Measurements from ENCODE around the gene UBD.

The UBD gene

DNA sequence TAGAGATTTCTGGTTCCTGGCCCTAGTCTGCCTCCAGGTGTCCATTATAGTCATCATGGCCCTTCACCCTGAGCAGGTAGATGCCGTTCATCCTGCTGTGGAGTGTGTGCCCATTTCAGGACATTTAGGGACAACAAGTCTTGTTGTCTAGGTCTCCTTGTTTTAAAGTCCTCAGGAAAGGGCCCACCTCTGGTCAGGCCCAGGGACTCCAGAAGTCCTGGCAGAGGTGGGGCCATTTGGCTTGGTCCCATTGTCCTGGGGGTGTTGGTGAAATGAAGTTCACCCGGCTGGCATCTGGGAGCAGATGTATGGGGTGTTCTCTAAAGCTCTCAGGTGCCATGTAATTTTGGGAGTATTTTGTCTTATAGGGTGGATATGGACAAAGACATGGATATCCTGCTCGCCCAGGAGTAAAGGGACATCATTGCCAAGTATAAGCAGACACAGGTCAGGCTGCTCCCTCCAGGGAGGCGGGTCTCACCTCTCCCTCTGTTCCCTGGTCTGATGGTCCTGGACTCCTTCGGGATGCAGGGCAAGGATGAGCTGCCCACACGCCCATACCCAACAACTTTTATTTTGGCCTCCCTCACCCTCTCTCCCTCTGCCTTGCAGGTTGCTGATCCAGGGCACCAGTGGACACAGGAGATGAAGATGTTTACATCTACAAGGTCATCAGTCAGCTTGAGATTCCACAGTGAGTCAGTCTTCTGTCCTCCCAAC is 40.1 kb downstream of the UBD start:
- Histone ChIP-seq H3K4me3 (ENCODE audit: insufficient read depth, low read length, poor library complexity, severe bottlenecking) (no peak overlapping the region), H3F3A (ENCODE audit: insufficient read depth) (no peaks in the 10 kb centered on the region), H3K9me2 (replicated peaks; ENCODE audit: insufficient read depth, low read length) (no peaks in the 10 kb centered on the region), H3K27me3 (ENCODE audit: low read length) (no peaks in the 10 kb centered on the region), H3K9me3 (ENCODE audit: insufficient read depth, low read length) (peaks cover 6% of the 10 kb centered on the region; the same call in 1 of the 2 replicates), H3K4me2 (ENCODE audit: low read depth, low read length, poor library complexity, severe bottlenecking) (no peak overlapping the region), H3K27ac (ENCODE audit: low read depth, low read length) (no peak overlapping the region), H3K9ac (ENCODE audit: low read length) (no peak overlapping the region), H4K20me1 (ENCODE audit: low read depth, low read length) (no peaks in the 10 kb centered on the region), H3K36me3 (ENCODE audit: low read length) (no peaks in the 10 kb centered on the region), H3K79me2 (ENCODE audit: insufficient read depth, low read length) (no peaks in the 10 kb centered on the region), H2AFZ (ENCODE audit: low read depth, low read length, severe bottlenecking) (no peak overlapping the region)
- TF ChIP-seq, protein P1, sequence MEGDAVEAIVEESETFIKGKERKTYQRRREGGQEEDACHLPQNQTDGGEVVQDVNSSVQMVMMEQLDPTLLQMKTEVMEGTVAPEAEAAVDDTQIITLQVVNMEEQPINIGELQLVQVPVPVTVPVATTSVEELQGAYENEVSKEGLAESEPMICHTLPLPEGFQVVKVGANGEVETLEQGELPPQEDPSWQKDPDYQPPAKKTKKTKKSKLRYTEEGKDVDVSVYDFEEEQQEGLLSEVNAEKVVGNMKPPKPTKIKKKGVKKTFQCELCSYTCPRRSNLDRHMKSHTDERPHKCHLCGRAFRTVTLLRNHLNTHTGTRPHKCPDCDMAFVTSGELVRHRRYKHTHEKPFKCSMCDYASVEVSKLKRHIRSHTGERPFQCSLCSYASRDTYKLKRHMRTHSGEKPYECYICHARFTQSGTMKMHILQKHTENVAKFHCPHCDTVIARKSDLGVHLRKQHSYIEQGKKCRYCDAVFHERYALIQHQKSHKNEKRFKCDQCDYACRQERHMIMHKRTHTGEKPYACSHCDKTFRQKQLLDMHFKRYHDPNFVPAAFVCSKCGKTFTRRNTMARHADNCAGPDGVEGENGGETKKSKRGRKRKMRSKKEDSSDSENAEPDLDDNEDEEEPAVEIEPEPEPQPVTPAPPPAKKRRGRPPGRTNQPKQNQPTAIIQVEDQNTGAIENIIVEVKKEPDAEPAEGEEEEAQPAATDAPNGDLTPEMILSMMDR (IDR thresholded peaks at IDR 0.05; ENCODE audit: insufficient read depth, low read length, poor library complexity, severe bottlenecking): no peak

DNA sequence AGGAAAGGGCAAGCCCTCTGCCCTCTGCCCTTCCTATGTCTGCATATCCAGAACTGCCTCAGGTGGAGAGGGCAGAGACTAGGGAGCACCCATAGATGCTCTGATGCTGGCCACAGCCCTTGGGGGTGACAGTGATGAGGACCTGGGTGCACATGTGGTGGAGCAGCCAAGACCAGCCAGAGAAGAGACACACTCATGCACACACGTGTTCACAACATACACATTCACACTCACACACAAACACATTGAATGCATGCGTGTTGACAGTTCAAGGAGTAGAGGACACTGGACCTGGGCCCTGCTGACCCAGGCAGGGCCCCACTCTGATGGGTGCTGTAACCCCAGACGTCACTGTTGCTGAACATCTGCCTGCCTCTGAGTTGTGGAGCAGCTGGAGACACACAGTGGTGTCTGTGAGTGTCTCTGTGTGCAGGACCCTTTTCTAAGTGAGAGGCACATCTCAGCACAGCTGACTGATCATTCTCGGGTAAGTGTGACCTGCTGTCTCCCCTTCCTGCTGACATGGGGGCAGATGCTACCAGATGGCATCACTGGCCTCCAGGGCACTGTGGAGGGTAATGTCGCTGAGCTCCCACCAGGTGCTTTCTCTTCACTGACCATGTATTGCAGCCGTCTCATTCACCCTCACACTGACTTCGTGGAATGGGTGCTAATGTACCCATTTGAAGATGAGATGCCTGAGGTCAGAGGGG is 41.6 kb downstream of the UBD start:
- H3K79me2 ChIP-seq (ENCODE audit: insufficient read depth, low read length): no peaks in the 10 kb centered on the region
- no peaks in the 10 kb centered on the region for H3K9me3 ChIP-seq (ENCODE audit: insufficient read depth, low read length)
- H3K27ac ChIP-seq (ENCODE audit: low read depth, low read length): no peak overlapping the region
- H3F3A ChIP-seq (ENCODE audit: insufficient read depth): no peaks in the 10 kb centered on the region
- no peaks in the 10 kb centered on the region for H3K9me2 ChIP-seq (replicated peaks; ENCODE audit: insufficient read depth, low read length)
- no peaks in the 10 kb centered on the region for H4K20me1 ChIP-seq (ENCODE audit: low read depth, low read length)
- H3K9ac ChIP-seq (ENCODE audit: low read length): no peak overlapping the region
- no peaks in the 10 kb centered on the region for H3K27me3 ChIP-seq (ENCODE audit: low read length)
- H3K36me3 ChIP-seq (ENCODE audit: low read length): no peaks in the 10 kb centered on the region
- no peak overlapping the region for H3K4me2 ChIP-seq (ENCODE audit: low read depth, low read length, poor library complexity, severe bottlenecking)
- H3K4me3 ChIP-seq (ENCODE audit: insufficient read depth, low read length, poor library complexity, severe bottlenecking): no peak overlapping the region
- TF ChIP-seq, protein P1 (IDR thresholded peaks at IDR 0.05; ENCODE audit: insufficient read depth, low read length, poor library complexity, severe bottlenecking): no peak
- TF ChIP-seq EZH2phosphoT487 (conservative IDR thresholded peaks at IDR 0.05; ENCODE audit: low read length): no peak
- no peak overlapping the region for H2AFZ ChIP-seq (ENCODE audit: low read depth, low read length, severe bottlenecking)

DNA sequence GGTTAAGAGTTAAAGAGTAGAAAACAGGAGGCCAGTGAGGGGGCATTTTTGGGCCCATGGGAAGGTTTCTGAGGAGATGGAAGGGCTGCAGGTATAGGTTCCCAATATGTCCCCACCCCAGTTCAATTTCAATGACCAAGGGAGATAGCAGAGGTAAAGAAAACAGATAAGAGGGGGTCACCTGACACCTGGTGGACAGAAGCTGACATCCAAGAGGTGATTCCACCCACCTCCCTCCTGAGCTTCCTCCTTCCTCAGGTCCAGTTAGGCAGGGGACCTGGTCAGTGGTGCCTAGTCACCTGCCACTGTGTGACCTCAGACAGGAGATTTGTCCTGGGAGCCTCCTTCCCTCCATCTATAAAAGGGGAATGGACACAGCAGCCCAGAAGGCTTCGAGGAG is 42.3 kb downstream of the UBD start:
- Histone ChIP-seq H3K79me2 (ENCODE audit: insufficient read depth, low read length) (no peaks in the 10 kb centered on the region), H3F3A (ENCODE audit: insufficient read depth) (no peaks in the 10 kb centered on the region), H2AFZ (ENCODE audit: low read depth, low read length, severe bottlenecking) (no peak overlapping the region), H3K9me3 (ENCODE audit: insufficient read depth, low read length) (no peaks in the 10 kb centered on the region), H4K20me1 (ENCODE audit: low read depth, low read length) (no peaks in the 10 kb centered on the region), H3K27ac (ENCODE audit: low read depth, low read length) (no peak overlapping the region), H3K9ac (ENCODE audit: low read length) (no peak overlapping the region), H3K36me3 (ENCODE audit: low read length) (no peaks in the 10 kb centered on the region), H3K27me3 (ENCODE audit: low read length) (no peaks in the 10 kb centered on the region), H3K4me3 (ENCODE audit: insufficient read depth, low read length, poor library complexity, severe bottlenecking) (no peak overlapping the region), H3K9me2 (replicated peaks; ENCODE audit: insufficient read depth, low read length) (no peaks in the 10 kb centered on the region), H3K4me2 (ENCODE audit: low read depth, low read length, poor library complexity, severe bottlenecking) (no peak overlapping the region)
- TF ChIP-seq, protein P1 (IDR thresholded peaks at IDR 0.05; ENCODE audit: insufficient read depth, low read length, poor library complexity, severe bottlenecking): no peak
- no peak for TF ChIP-seq EZH2phosphoT487 (conservative IDR thresholded peaks at IDR 0.05; ENCODE audit: low read length)
